Measurements from ENCODE around the gene CALN1.
"Not testable (repeated sequence)": the region's sequence is repeated elsewhere in the genome, so short reads cannot be mapped to it uniquely, and the experiment has no call there.

Gene CALN1

GRCh38 chr7:72408966-72409637 lies 3.0 kb downstream of the CALN1 start:
- no peak for DNase-seq (ENCODE audit: low spot score)

DNA sequence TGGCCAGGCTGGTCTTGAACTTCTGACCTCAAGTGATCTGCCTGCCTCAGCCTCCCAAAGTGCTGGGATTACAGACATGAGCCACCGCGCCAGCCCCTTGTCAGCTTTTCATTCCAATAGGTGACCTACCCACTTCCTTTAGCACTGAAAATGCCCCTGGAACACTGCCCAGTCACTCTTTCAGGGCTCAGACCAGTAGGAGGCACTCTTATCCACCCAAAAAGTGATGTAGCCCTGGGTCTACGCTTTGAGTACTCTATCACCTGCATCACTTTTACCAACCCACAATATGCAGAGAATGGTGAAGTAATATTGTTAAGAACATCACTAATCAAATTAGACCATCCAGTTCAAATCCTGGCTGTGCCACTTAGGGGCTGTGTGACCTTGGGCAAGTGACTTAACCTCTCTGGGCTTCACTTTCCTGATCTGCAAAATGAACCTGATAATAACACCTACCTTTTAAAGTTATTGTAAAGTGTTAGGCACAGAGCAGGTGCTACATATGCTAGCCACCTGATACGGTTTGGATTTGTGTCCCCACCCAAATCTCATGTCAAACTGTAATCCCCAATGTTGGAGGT lies 5.2 kb downstream of the CALN1 start:
- no peak for DNase-seq (ENCODE audit: low spot score)

DNA sequence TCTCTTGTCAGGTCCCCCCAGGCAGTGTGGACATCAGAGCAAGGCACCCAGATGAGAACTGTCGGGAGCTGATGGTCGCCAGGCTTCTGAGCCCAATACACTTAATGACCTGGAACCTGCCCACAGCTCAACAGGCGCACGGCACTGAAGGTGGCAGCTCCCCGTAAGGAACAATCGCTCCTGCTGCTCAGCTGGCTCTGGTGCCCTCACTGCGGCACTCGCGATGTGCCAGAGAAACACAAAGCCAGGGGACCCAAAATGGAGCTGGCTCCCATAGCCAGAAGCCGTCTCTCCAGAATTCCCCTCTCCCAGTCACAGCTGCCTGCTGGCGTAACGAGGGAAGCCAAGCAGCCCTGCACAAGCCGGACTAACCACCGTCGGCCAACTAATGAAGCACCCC lies 6.3 kb downstream of the CALN1 start:
- DNase-seq (ENCODE audit: low spot score): no peak

GRCh38 chr7:72405418-72405817 lies 6.7 kb downstream of the CALN1 start:
- no peak for DNase-seq (ENCODE audit: low spot score)

- no peak for DNase-seq (ENCODE audit: low spot score)
These were observed 7.4 kb downstream of the CALN1 start for GRCh38 chr7:72404743-72405142.

DNA sequence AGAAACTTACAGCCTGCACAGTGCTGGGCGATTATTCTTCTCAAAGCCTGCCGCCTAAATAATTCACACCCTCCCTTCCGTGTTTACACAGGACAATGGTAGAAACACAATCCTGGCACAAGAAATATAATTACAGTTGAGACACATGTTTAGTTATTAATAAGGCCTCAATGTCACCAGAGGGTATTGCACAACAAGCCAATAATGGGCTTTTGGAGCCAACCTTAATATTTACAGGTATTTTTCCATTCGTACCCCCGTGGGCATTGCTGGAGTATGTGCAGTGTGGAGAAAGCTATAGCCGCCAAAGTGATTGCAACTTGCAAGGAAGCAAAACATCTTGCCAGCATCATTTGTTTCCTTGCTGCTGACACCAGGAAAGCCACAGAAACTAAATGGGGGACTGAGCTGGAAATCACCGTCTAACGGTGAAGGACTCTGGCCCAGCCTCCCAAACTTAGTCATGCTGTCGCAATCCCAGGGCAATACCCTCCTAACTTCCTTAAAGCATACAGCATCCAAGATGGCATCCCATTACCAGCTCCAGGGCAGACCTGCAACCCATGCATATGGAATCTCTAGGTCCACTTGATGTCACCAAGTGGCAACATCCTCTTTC lies 8.6 kb downstream of the CALN1 start:
- no peak for DNase-seq (ENCODE audit: low spot score)

DNA sequence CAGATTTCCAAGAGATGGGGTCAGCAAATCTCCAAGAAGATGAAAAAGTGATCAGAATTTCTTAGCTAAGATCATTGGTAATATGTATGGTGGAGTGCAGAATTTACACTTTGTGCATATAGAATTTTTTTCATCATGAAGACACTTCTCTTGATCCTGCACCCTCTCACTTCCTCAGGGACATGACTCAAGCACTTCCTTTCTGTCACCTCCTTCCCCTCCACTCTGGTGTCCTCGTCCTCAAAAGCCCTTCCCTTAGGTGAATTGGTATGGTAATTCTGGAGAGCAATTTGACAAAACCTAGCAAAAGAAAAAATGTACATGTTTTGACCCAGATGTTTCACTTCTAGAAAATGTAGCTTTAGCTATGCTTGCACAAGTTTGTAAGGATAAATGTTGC lies 18.1 kb downstream of the CALN1 start:
- no peak for DNase-seq (ENCODE audit: low spot score)

- DNase-seq (ENCODE audit: low spot score): no peak
These were observed 20.2 kb downstream of the CALN1 start for GRCh38 chr7:72391821-72392377.

DNA sequence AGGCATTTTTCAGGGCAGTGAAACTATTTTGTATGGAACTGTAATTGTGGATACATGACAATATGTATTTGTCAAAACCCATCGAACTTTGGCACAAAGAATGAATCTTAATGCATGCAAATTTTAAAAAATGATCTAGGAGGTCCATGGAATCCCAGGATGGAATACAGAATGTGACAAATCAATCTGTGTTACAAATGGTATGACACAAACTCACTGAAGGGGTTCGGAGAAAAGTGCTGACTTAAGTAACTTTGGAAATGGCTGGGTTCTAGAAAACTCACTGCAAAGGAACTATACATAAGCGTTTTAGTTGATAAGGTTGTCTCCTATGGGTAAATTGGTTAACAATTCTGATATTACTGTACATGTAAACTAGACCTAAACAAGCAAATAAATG lies 26.0 kb downstream of the CALN1 start:
- DNase-seq (ENCODE audit: low spot score): no peak

DNA sequence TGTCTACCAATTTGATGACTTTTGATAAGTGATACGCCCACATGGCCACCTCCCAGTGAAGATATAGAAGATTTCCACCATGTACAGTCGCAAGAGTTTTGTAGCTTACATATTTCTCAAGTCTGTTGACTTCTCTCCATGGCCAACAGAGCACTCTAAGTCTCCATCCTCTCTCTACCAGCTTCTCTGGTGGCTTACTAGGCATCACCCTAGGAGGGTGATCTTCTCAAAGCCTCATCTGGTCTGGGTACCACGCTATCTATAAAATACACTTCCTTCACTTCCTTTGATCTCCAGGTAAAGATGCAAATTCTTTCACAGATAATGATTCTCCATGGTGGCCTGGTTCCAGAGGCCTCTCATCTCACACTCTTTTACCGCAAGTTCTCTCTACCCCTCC lies 49.9 kb downstream of the CALN1 start:
- no peak for DNase-seq (ENCODE audit: low spot score)

- no peak for DNase-seq (ENCODE audit: low spot score)
These were observed 66.9 kb downstream of the CALN1 start for GRCh38 chr7:72345208-72345727.

DNA sequence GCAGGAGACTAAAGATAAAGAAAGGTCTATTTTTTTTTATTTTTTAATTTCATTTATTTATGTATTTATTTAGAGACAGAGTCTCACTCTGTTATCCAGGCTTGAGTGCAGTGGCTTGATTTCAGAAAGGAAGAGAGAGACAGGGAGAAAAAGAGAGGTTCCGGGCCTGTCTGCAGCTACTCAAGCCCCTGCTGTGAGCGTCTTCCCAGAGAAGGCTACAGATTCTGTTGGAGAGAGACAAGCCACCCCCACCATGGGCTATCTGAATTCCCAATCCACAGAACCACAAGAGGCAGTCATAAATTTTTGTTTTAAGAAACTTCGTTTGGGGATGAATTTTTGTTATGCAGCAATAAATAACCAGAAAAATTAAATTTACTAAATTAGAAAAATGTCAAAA lies 68.1 kb downstream of the CALN1 start:
- no peak for DNase-seq (ENCODE audit: low spot score)

DNA sequence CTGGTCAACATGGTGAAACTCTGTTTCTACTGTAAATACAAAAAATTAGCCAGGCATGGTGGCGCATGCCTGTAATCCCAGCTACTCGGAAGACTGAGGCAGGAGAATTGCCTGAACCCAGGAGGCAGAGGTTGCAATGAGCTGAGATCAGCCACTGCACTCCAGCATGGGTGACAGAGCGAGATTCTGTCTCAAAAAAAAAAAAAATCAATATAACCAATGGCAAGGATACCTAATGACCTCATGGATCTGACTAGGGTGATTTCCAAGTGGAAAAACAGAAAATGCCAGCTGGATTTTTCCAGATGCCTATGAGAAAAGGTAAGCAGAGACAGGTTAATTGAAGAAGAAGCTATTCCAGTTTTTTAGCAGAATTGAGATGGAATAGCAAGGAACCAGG lies 68.8 kb downstream of the CALN1 start:
- DNase-seq (ENCODE audit: low spot score): not testable (repeated sequence)

GRCh38 chr7:72337390-72338167 lies 74.6 kb downstream of the CALN1 start:
- no peak for DNase-seq (ENCODE audit: low spot score)

DNA sequence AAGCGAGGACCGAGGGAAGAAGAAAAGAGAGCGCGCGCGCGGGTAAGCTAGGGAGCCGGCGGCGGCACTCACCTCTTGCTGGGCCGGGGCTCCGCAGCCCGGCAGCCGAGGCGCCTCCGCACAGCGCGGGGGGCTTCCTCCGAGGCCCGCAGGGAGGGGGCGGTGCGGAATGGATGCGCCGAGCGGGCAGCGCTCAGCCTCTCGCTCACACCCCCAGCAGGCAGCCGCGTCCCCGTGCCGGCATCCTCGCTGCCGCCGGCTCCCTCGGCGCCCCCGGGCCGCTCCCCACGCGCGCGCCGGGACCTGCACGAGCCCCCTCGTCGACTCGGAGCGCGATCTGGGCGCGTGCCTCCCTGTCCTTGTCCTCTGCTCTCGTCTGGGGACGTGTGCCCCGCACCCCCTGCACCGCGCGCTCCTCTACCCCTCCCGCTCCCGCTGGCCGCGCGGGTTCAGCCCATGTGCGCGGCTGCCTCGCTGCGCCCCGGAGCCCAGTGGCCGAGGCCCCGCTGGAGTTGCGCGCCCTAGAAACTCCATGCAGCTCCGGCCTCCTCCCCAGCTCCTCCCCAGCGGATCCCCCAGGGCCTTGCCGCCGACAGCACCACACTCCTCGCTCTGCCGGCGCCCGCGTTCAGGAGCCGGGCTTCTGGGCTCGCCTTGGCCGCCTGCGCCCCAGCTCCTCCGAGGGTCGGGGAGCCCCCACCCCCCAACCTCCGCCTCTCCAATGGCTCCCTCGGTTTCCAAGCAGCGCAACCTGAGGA lies 75.3 kb downstream of the CALN1 start:
- DNase-seq (ENCODE audit: low spot score): no peak

- DNase-seq (ENCODE audit: low spot score): no peak
These were observed 75.8 kb downstream of the CALN1 start for GRCh38 chr7:72336382-72336631.

DNA sequence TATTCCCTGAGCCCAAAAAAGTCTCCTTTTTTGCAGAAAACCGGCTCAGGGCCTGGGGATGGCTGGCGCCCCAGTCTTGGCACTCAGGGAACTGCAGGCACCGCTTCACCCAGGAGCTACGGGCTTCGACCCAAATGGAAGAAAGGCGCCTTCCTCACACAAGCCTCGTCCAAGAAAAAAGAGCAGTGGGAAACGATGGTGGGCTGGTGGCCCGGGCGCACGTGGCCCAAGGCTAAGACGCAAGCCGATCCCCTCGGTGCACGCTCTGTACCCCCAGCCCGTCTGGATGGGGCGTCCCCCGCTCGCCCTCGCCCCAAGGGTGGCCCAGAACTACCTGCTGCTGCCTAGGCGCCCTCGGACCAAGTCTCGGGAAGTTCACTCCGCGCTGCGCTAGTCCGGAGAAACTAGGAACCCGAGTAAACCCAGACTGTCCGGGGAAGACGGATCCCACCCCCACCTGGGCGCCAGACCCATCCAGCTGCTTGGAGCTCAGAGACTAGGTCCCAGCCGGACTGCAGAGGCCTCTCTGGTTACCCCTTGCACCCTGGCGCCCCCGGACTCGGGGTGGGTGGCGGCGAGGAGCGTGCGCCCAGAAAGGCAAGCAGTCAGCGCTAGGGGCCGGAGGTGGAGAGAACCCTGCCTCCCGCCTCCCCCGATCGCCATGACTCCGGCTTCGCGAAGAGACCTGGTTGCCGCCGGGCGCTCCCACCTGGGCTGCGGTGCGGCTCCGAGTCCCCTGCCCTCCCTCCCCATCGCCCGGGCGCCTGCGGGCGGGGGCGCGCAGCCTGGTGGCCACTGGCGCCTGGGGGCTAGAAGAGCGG lies 76.4 kb downstream of the CALN1 start:
- DNase-seq (ENCODE audit: low spot score): no peak

GRCh38 chr7:72334698-72335097 lies 77.4 kb downstream of the CALN1 start:
- no peak for DNase-seq (ENCODE audit: low spot score)

DNA sequence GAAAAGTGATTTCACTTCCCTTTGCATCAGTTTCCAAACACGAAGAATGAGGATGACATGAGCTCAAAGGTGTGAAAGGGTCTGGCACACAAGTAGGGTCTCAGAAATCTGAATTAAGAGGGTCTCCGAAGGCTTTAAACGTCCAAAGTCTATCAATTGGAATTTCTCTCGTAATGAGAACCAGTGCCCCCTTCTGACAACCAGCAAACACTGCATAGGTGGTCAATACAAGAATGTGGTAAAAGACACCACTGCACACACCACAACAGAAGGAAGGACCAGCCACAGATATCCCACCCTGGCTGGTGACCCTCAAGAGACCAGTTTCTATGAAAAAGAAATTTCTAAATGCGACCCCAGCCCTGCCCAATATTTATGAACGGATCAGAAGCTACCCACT lies 78.1 kb downstream of the CALN1 start:
- no peak for DNase-seq (ENCODE audit: low spot score)

DNA sequence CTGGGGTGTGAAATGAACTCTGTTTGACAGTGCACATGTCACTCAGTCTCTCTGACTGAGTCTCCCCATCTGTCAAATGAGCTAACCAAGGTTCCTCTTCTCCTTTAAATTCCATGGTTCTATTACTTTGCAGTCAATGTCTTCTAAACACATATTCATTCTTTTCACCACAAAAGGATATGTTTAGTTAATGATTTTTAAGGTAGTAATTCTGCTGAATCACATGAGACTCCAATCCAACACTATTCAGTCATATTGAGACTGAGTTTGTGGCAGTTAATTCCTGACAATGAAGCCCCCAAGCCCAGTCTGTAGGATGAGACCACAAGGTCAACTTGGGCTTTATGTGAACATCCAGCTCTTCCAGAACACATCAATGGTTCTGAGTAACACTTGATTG lies 85.3 kb downstream of the CALN1 start:
- DNase-seq (ENCODE audit: low spot score): no peak

DNA sequence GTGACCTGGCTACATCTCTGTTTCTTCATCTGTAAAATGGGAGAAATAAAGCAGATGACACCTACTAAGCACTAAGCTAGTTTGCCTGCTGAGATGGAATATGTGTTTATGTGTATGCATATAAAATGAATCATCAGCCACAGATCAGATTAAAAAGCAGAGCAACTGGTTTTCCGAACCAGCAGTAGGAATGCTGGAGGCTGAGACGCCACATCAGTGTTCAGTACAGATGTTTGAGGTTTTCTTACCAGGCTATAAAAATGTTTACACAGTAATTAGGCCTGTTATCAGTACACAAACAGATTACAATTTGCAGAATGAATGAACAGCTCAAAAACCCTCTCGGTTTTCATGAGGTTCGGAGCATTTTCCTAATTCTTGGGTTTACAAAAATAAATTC lies 85.8 kb downstream of the CALN1 start:
- no peak for DNase-seq (ENCODE audit: low spot score)
